Esophagus muscularis mucosa (tissue), 4 donors: ENCODE results near the gene ASPHD2. TPM values are rescaled to one million over a fixed set of nuclear protein-coding genes. Genes with fewer than 3 reads are reported as not detected.

Experiments used
- DNase-seq: peaks from one replicate; pipeline ENCODE4 v3.0.0-alpha.2; 2017; ENCODE audit errors: extremely low spot score
- H3K27ac ChIP-seq, 4 donors: fragments of 200-600 bp; sonication (generic); replicated peaks in 1 of 4; 1 replicate in 3 of 4; 2 replicates in 1 of 4; pipeline ENCODE4 v1.5.1; 2016 to 2019; ENCODE audit warnings: mild to moderate bottlenecking in 1 of 4
- H3K27me3 ChIP-seq, 4 donors: fragments of 200-600 bp; sonication (generic); one replicate each; pipeline versions ENCODE4 v1.5.1 to v1.6.0; 2016 to 2019
- H3K36me3 ChIP-seq, 4 donors: fragments of 200-600 bp; sonication (generic); one replicate each; pipeline ENCODE4 v1.5.1; 2016 to 2019
- H3K4me1 ChIP-seq, 4 donors: fragments of 200-600 bp; sonication (generic); one replicate each; pipeline ENCODE4 v1.5.1; 2016 to 2019
- H3K4me3 ChIP-seq, 4 donors: fragments of 200-600 bp; sonication (generic); 1 replicate in 2 of 4; 2 replicates in 2 of 4; pipeline ENCODE4 v1.5.1; 2016 to 2019; ENCODE audit warnings: mild to moderate bottlenecking in 4 of 4, moderate library complexity in 1 of 4
- H3K9me3 ChIP-seq, 4 donors: fragments of 200-600 bp; sonication (generic); 1 replicate in 3 of 4; 2 replicates in 1 of 4; pipeline ENCODE4 v1.5.1; 2016 to 2019
- EP300 ChIP-seq: sonication (generic); formaldehyde crosslinking; IDR thresholded peaks from one replicate; pipeline ENCODE4 v1.6.1; 2017; ENCODE audit warnings: antibody characterized with exemption
- POLR2A ChIP-seq: fragments of 450-650 bp; IDR thresholded peaks from one replicate; pipeline ENCODE4 v1.6.1; 2017; ENCODE audit warnings: antibody characterized with exemption, moderate library complexity, mild to moderate bottlenecking, low read depth
- POLR2AphosphoS5 ChIP-seq, 2 donors: sonication (generic); formaldehyde crosslinking; IDR thresholded peaks; one replicate each; pipeline ENCODE4 v1.6.1; 2017; ENCODE audit warnings: antibody characterized with exemption in 2 of 2
- WGBS: methylation state at CpG from one replicate; pipeline ENCODE4 v1.1.5; 2018; 5-methylcytosine and 5-hydroxymethylcytosine counted together
- intact Hi-C: fragments of 100-400 bp; cut with DNase I; formaldehyde crosslinking; loops from one replicate; pipeline ENCODE4 v1.15.1; 2023
- total RNA-seq, 4 donors: library from RNA; depleted of rRNA; stranded (reverse); fragments of >200 nt; gene quantifications; one replicate each; pipeline versions ENCODE4 v1.1.0 to v1.2.1, GENCODE V29; 2016
- TF ChIP-seq, protein P1 (sequence below), 3 experiments: fragments of 200-600 bp in 2 of 3; fragments of 450-650 bp in 1 of 3; sonication (generic) in 2 of 3; IDR thresholded peaks; one replicate each; pipeline ENCODE4 v1.5.1; 2017 to 2019; ENCODE audit warnings: antibody characterized with exemption in 3 of 3, mild to moderate bottlenecking in 2 of 3, moderate library complexity in 1 of 3

ASPHD2 gene
- total RNA-seq, 4 donors from 2014 or later = 0.42 to 1.1 (median 0.88) TPM

DNA sequence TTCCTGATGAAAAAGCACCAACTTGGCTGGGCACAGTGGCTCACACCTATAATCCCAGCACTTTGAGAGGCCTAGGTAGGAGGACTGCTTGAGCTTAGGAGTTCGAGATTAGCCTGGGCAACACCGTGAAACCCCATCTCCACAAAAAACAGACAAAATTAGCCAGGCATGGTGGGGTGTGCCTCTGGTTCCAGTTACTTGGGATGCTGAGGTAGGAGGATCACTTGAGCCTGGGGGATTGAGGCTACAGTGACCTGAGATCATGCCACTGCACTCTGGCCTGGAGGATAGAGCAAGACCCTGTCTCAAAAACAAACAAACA lies 51.5 kb downstream of the ASPHD2 start:
- no CpG with 5 or more reads among the region's 2 CpGs for WGBS
- no peak for DNase-seq
- H3K4me1 ChIP-seq = peaks cover 51 to 63% (median 59%) of the 10 kb centered on the region in 4 donors
- peaks cover 21 to 35% (median 25%) of the 10 kb centered on the region in 4 donors for H3K36me3 ChIP-seq
- H3K27ac ChIP-seq = no peak overlapping the region
- no peaks in the 10 kb centered on the region for H3K27me3 ChIP-seq
- H3K9me3 ChIP-seq = no peaks in the 10 kb centered on the region
- intact Hi-C loops = no loop called here
- H3K4me3 ChIP-seq = no peak overlapping the region
- TF ChIP-seq POLR2A (no peak), POLR2AphosphoS5 (IDR thresholded peaks at IDR 0.05) (no peak), EP300 (no peak)
- TF ChIP-seq, protein P1, sequence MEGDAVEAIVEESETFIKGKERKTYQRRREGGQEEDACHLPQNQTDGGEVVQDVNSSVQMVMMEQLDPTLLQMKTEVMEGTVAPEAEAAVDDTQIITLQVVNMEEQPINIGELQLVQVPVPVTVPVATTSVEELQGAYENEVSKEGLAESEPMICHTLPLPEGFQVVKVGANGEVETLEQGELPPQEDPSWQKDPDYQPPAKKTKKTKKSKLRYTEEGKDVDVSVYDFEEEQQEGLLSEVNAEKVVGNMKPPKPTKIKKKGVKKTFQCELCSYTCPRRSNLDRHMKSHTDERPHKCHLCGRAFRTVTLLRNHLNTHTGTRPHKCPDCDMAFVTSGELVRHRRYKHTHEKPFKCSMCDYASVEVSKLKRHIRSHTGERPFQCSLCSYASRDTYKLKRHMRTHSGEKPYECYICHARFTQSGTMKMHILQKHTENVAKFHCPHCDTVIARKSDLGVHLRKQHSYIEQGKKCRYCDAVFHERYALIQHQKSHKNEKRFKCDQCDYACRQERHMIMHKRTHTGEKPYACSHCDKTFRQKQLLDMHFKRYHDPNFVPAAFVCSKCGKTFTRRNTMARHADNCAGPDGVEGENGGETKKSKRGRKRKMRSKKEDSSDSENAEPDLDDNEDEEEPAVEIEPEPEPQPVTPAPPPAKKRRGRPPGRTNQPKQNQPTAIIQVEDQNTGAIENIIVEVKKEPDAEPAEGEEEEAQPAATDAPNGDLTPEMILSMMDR (IDR thresholded peaks at IDR 0.05) = no peak

DNA sequence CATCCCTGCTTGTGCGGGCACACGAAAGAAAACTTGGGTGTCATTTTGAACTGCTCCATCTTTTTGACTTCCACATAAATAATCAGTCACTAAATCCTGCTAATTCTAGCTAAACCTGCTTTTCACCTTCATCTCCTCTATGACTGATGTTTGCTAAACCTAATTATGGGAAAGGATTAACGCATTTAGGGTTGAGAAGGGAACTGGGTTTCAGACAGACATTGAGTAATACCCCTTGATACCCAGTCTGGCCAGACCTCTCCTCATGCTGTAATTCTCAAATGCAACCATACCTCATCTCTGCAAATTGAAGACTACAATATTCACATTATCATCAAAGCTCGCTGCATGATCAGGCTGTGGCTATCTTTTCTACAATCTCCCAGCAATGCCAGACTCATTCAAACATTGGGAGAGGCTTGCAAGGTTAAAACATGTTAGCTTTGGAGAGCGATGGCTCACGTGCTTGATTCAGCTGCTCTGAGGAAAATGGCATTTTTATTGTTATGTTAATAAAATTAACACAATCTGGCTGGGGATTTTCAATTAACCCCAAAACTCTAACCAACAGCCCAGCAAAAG lies 52.1 kb downstream of the ASPHD2 start:
- intact Hi-C loops = no loop called here
- DNase-seq = no peak
- no peak overlapping the region for H3K27ac ChIP-seq
- 71% methylated on average over 6 of the region's 6 CpGs for WGBS
- H3K4me1 ChIP-seq = peaks cover 51 to 69% (median 61%) of the 10 kb centered on the region in 4 donors
- H3K27me3 ChIP-seq = no peaks in the 10 kb centered on the region
- TF ChIP-seq POLR2AphosphoS5 (IDR thresholded peaks at IDR 0.05) (no peak), EP300 (no peak), POLR2A (no peak)
- TF ChIP-seq, protein P1 (IDR thresholded peaks at IDR 0.05) = no peak
- H3K4me3 ChIP-seq = no peak overlapping the region
- H3K9me3 ChIP-seq = no peaks in the 10 kb centered on the region
- peaks cover 15 to 28% (median 19%) of the 10 kb centered on the region in 4 donors for H3K36me3 ChIP-seq

DNA sequence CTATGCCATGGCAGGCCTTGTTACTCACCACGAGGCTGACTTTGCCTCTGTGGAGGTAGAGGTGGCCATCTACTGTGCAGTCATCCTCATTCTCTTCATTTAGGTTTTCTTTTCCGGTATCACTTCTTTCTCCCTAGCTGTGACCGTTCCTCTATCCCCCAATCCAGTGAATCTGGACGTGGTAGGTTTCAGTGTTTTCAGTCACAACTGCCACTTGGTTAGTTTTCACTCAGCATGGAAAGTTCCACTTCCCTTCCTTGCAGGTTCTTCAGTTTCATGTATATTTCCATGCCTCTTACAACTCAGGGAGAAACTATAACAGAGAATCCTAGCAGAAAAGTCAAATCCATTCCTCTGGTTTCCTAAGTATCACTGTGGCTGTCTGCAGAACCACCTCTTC lies 52.6 kb downstream of the ASPHD2 start:
- DNase-seq = no peak
- no peak overlapping the region for H3K27ac ChIP-seq
- WGBS = 64% methylated on average over 4 of the region's 4 CpGs
- no peaks in the 10 kb centered on the region for H3K27me3 ChIP-seq
- no peaks in the 10 kb centered on the region for H3K9me3 ChIP-seq
- peaks cover 51 to 69% (median 61%) of the 10 kb centered on the region in 4 donors for H3K4me1 ChIP-seq
- TF ChIP-seq POLR2AphosphoS5 (IDR thresholded peaks at IDR 0.05) (no peak), POLR2A (no peak), EP300 (no peak)
- TF ChIP-seq, protein P1 (IDR thresholded peaks at IDR 0.05) = no peak
- H3K36me3 ChIP-seq = peaks cover 10 to 28% (median 14%) of the 10 kb centered on the region in 4 donors
- intact Hi-C loops = no loop called here
- no peak overlapping the region for H3K4me3 ChIP-seq

DNA sequence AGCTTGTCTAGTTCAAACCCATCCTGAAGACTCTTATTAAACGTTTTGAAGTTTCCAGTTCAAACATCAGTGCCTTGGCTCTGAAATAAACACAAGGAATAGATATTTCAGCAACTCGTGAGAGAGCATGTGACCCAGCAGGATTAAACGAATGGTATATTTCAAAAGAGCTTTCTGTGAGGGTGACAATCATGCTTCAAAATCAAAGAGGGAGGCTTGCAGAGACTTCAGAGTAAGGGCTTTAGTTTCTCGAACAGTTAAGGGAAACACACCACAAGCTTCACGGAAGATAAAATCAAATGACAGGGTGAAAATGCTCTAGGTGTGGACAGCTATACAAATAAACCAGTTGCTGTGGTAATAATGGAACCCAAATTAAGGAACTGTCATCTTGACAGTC lies 53.1 kb downstream of the ASPHD2 start:
- Histone ChIP-seq H3K4me1 (peaks cover 51 to 69% (median 61%) of the 10 kb centered on the region in 4 donors), H3K4me3 (no peak overlapping the region), H3K27ac (no peak overlapping the region), H3K27me3 (no peaks in the 10 kb centered on the region), H3K9me3 (no peaks in the 10 kb centered on the region), H3K36me3 (peaks cover 5 to 27% (median 13%) of the 10 kb centered on the region in 4 donors)
- no peak for DNase-seq
- TF ChIP-seq, protein P1 (IDR thresholded peaks at IDR 0.05) = no peak
- TF ChIP-seq EP300 (no peak), POLR2A (no peak), POLR2AphosphoS5 (IDR thresholded peaks at IDR 0.05) (no peak)
- 55% methylated on average over 5 of the region's 5 CpGs for WGBS
- intact Hi-C loops = no loop called here

DNA sequence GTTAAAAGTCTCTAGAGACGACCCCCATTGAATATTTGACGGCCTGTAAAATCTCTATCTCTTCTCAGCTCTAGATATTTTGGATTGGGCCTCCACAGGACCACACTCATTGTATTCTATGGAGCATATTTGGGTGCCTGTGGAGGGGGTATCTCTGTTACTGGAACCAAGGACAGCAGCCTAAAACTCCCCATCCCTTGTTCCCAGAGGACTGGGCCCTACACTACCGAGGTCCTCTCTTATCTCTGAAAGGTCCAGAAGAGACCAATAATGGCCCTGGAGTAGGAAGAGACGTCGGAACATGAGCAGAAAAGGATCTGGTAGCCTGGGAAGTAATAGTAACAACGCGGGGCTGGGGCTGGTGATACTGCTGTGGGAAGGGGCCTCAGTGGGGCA lies 54.0 kb downstream of the ASPHD2 start:
- peaks cover 51 to 69% (median 61%) of the 10 kb centered on the region in 4 donors for H3K4me1 ChIP-seq
- H3K27me3 ChIP-seq = no peaks in the 10 kb centered on the region
- H3K36me3 ChIP-seq = peaks cover 6 to 27% (median 14%) of the 10 kb centered on the region in 4 donors
- DNase-seq = no peak
- intact Hi-C loops = no loop called here
- peak overlapping the region; percentile 88 to 96 (median 94) for H3K27ac ChIP-seq
- TF ChIP-seq POLR2AphosphoS5 (IDR thresholded peaks at IDR 0.05) (no peak), EP300 (no peak), POLR2A (no peak)
- TF ChIP-seq, protein P1 (IDR thresholded peaks at IDR 0.05) = no peak
- peak overlapping the region; percentile 76 to 98 (median 97) for H3K4me3 ChIP-seq
- WGBS = 11% methylated on average over 7 of the region's 7 CpGs
- no peaks in the 10 kb centered on the region for H3K9me3 ChIP-seq
